Activated CD4-positive, alpha-beta T cell treated with anti-CD3 and anti-CD28 coated beads, Interleukin-2, Interleukin-6, amounts not matched to agents 100 ng/mL and 50 ng/mL, durations not matched to agents 16 hours and 8 hours (primary cell): ENCODE measurements around the gene TNN.

Experiments used
- DNase-seq: peaks from one replicate; pipeline ENCODE4 v3.0.0-alpha.2; 2020

TNN gene

DNA sequence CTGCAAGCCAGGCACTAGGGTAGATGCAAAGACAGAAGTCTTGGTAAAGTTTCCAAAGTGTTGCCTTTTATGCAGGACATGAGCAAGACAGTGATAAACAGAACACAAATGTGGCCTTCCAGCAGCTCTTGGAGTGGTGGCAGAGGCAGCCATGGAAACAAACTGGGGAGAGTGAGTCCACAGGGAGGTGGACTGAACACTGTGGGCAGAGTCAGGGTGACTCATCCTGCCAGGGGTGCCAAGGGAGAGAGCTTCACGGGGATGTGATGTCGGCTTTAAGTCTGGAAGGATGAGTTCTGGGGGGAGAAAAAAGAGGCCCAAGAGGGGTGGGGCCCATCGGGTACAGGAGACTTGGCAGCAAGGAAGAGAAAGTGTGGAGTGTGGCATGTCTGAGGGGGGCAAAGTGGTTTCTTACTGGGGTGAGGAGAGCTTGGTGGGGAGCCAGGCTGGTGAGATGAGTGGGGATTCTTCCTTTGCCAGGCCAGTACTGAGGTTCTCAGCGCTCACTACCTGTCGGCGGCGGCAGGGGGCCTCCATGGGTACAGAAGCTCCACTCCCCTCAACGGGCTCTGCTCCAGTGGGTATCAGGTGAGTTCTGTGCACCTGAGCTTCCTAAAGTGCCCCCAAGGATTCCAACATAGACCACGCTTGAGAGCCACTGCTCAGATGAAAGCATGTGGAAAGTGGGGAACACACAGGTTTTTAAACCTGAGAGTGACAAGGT, 83.1 kb downstream of the TNN start:
- DNase-seq: no peak

DNA sequence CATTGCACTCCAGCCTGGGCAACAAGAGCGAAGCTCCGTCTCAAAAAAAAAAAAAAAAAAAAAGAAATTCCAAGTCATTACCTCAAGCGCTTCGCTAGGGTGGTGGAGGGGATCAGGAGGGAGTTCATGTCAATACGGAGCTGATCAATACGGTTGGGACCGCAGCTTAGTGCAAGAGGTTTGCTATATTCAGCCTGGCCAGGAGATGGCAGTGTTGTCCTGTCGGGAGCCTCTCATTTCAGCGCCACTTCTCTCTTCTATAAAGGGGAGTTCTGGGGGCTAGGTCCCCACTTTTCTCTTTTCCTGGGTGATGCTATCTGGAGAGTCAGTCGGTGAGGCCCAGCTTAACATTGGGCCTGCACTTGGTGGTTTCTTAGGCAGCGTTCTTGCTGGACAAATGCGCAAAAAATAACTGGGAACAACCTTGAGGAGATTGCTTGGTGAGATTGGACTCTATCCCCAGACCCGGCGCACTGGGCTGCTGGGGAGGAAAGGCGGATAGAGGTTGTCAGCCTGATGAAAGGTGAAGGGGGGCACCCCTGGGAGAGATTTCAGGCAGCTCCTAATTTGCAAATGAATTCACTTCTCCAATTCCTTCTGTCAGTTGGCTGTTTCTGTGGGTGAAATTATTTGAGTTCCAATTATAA, 84.5 kb downstream of the TNN start:
- DNase-seq: peak; percentile 74

GRCh38 chr1:175154629-175155472, 87.2 kb downstream of the TNN start:
- DNase-seq: peak; percentile 82

DNA sequence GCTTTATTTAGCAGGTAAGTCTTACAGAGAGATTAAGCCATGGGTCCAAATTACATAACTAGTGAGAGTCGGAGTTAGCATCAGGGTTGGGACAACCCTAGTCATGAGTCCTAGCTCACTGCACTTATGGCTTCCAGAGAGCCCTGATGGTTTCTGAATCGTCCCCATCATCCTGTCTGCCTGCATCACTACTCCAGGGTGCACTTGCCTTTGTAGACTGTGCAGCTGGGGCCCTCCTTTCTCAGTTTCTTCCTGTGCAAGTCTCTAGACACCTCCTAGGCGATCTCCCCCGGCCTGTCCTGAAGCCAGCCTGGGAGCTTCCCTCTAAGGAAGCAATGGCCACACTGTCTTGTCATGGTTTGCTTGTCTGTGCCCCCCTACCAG, 87.8 kb downstream of the TNN start:
- no peak for DNase-seq

GRCh38 chr1:175155936-175156335, 88.3 kb downstream of the TNN start:
- DNase-seq: no peak

DNA sequence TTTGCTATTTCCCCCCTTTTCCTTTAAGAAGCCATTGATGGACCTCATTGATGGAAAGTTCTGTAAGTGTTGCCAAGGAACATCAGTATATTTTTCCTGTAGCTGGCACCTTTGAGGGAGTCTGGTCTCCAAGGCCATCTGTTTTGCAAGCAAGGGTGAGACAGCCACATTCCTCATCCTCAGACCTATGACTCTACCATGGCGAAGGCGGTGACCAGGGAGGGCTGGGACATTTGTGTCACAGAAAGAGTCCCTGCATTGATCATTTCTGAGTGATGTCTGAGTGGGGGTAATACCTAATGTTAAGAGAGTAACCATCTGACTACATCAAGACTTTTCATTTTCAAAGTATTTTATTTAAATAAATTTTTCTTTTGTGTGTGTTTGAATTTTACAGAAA, 89.6 kb downstream of the TNN start:
- no peak for DNase-seq

DNA sequence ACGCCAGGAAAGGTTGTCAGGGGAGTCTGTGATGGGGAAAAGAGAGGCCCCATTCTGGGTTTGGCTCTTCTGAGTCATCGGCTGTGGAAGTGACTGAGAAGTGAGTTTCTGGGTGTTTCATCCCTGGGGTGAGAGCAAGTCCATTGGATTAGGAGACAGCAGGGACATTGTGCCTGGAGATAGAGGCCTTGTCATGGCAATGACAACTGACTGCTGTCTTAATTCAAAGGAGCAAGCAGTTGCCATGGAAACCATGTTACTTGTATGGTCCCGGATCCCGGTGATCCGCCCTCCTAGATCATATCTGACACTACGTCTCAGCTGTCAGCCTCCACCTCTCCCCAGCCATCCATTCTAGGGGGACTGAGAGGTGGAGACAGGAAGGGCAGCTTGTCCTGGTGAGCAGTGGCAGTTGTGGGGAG, 90.5 kb downstream of the TNN start:
- DNase-seq: no peak

- DNase-seq: no peak
Observed at GRCh38 chr1:175162955-175163354, 95.3 kb downstream of the TNN start.

- DNase-seq: no peak
Observed at GRCh38 chr1:175163702-175164101, 96.1 kb downstream of the TNN start.

GRCh38 chr1:175164751-175165150, 97.1 kb downstream of the TNN start:
- DNase-seq: no peak

GRCh38 chr1:175166746-175167145, 99.1 kb downstream of the TNN start:
- DNase-seq: no peak

GRCh38 chr1:175167861-175168260, 100.2 kb downstream of the TNN start:
- no peak for DNase-seq

GRCh38 chr1:175168782-175169181, 101.1 kb downstream of the TNN start:
- no peak for DNase-seq

DNA sequence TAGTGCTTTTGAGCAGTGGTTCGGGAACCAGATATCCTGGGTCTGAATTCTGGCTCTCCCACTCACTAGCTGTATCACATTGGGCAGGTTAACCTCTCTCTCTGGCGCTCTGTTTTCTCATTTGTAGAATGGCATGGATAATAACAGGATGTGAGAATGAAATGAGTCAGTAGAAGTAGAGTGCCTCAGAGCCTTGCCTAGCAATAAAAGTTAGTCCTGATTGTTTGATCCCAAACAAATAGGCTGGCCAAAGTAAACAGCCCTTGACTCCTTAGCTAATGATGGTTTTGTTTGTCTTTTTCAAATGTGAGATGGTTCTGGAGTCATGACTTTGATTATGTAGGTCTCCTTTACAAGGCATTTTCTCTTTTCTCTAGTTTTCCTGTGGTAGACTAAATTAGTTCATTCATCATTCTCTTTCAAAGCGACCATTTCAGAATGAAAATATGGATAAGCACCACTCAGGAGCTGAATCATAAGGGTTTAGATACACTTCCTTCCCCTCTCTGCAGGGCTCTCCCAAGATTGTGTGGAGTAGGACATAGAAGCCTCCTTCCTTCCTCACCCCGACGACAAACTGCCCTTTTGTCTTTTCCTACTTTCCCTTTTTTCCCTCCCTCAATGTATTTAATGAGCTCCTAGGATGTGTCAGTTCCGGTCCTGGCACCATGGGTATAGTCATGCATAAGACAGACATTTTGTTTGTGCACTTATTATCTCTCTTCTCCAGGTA, 101.8 kb downstream of the TNN start:
- peak; percentile 26 for DNase-seq

- no peak for DNase-seq
Observed at GRCh38 chr1:175171036-175171913, 103.6 kb downstream of the TNN start.

- no peak for DNase-seq
Observed at GRCh38 chr1:175172503-175172902, 104.9 kb downstream of the TNN start.

GRCh38 chr1:175173531-175173930, 105.9 kb downstream of the TNN start:
- no peak for DNase-seq

- DNase-seq: no peak
Observed at GRCh38 chr1:175174309-175175102, 106.9 kb downstream of the TNN start.

DNA sequence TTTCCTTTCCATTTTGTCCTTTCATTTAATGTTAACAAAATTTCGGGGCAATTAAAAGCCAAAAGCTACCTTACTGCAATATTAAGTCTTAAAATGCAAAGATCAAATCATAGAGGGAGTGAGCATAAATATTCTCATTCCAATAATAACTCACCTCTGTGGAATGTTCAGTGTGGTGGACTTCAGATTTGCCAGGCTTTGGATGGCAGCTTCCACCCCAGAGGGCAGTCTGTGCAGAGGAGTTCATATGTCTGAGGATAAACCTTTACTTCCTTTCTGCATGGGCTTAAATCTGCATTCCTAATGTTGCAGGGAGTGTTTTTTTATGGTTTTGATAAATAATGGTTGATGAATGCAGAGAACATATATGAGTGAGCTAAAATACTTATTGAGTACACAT, 108.6 kb downstream of the TNN start:
- no peak for DNase-seq

GRCh38 chr1:175178056-175178455, 110.4 kb downstream of the TNN start:
- DNase-seq: no peak

DNA sequence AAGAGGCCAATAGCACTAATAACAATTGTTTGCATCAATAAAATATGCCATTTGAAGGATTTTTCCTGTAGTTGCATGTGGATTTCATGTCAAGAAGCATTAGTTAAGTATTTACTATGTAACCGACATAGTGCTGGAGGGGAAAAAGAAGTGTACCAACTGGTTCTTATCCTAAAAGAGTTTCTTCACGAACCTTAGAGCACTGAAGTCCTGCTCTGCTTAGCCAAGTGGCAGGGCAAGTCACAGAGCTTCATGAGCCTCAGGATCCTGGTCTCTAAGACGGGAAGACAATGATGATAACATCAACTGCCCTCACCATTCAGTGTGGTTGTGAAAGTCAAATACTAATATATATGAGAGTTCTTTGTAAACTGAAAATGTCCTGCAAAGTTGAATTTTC, 110.8 kb downstream of the TNN start:
- no peak for DNase-seq
